ENCODE data around the gene BST1.

Gene BST1

GRCh38 chr4:15668566-15669435, 34.1 kb upstream of the BST1 start:
- Histone ChIP-seq H3K9me3 (ENCODE audit: control insufficient read depth, insufficient read depth, low read length) (no peaks in the 10 kb centered on the region), H3K36me3 (ENCODE audit: insufficient read depth, low read length) (peaks cover 10% of the 10 kb centered on the region), H3K9ac (ENCODE audit: low read depth, low read length) (no peak overlapping the region), H3K4me1 (ENCODE audit: insufficient read depth, low read length) (0 out of 2 replicates have a peak, but pooled peaks cover 8% of the 10 kb centered on the region)

GRCh38 chr4:15670576-15670975, 32.3 kb upstream of the BST1 start:
- Histone ChIP-seq H3K9ac (ENCODE audit: low read depth, low read length) (no peak overlapping the region), H3K4me1 (ENCODE audit: insufficient read depth, low read length) (0 out of 2 replicates have a peak, but pooled peaks cover 8% of the 10 kb centered on the region), H3K36me3 (ENCODE audit: insufficient read depth, low read length) (peaks cover 10% of the 10 kb centered on the region), H3K9me3 (ENCODE audit: control insufficient read depth, insufficient read depth, low read length) (no peaks in the 10 kb centered on the region)

GRCh38 chr4:15672101-15672500, 30.8 kb upstream of the BST1 start:
- Histone ChIP-seq H3K36me3 (ENCODE audit: insufficient read depth, low read length) (peaks cover 4% of the 10 kb centered on the region), H3K4me1 (ENCODE audit: insufficient read depth, low read length) (peaks cover 1% of the 10 kb centered on the region; the same call in 1 of the 2 replicates), H3K9me3 (ENCODE audit: control insufficient read depth, insufficient read depth, low read length) (no peaks in the 10 kb centered on the region), H3K9ac (ENCODE audit: low read depth, low read length) (no peak overlapping the region)

- Histone ChIP-seq H3K9ac (ENCODE audit: low read depth, low read length) (no peak overlapping the region), H3K9me3 (ENCODE audit: control insufficient read depth, insufficient read depth, low read length) (no peaks in the 10 kb centered on the region), H3K36me3 (ENCODE audit: insufficient read depth, low read length) (no peaks in the 10 kb centered on the region), H3K4me1 (ENCODE audit: insufficient read depth, low read length) (peaks cover 8% of the 10 kb centered on the region; the same call in 1 of the 2 replicates)
Observed at GRCh38 chr4:15673337-15673736, 29.5 kb upstream of the BST1 start.

GRCh38 chr4:15674046-15674445, 28.8 kb upstream of the BST1 start:
- peaks cover 8% of the 10 kb centered on the region; the same call in 1 of the 2 replicates for H3K4me1 ChIP-seq (ENCODE audit: insufficient read depth, low read length)
- H3K9ac ChIP-seq (ENCODE audit: low read depth, low read length), result no peak overlapping the region
- H3K36me3 ChIP-seq (ENCODE audit: insufficient read depth, low read length), result no peaks in the 10 kb centered on the region
- H3K9me3 ChIP-seq (ENCODE audit: control insufficient read depth, insufficient read depth, low read length), result no peaks in the 10 kb centered on the region

- peaks cover 8% of the 10 kb centered on the region; the same call in 1 of the 2 replicates for H3K4me1 ChIP-seq (ENCODE audit: insufficient read depth, low read length)
- H3K9ac ChIP-seq (ENCODE audit: low read depth, low read length), result no peak overlapping the region
- no peaks in the 10 kb centered on the region for H3K36me3 ChIP-seq (ENCODE audit: insufficient read depth, low read length)
- no peaks in the 10 kb centered on the region for H3K9me3 ChIP-seq (ENCODE audit: control insufficient read depth, insufficient read depth, low read length)
Observed at GRCh38 chr4:15674926-15675325, 27.9 kb upstream of the BST1 start.

GRCh38 chr4:15675356-15675755, 27.5 kb upstream of the BST1 start:
- H3K4me1 ChIP-seq (ENCODE audit: insufficient read depth, low read length), result peaks cover 8% of the 10 kb centered on the region; the same call in 1 of the 2 replicates
- no peak overlapping the region for H3K9ac ChIP-seq (ENCODE audit: low read depth, low read length)
- H3K36me3 ChIP-seq (ENCODE audit: insufficient read depth, low read length), result no peaks in the 10 kb centered on the region
- H3K9me3 ChIP-seq (ENCODE audit: control insufficient read depth, insufficient read depth, low read length), result no peaks in the 10 kb centered on the region

- Histone ChIP-seq H3K9ac (ENCODE audit: low read depth, low read length) (no peak overlapping the region), H3K9me3 (ENCODE audit: control insufficient read depth, insufficient read depth, low read length) (no peaks in the 10 kb centered on the region), H3K4me1 (ENCODE audit: insufficient read depth, low read length) (peaks cover 8% of the 10 kb centered on the region; the same call in 1 of the 2 replicates), H3K36me3 (ENCODE audit: insufficient read depth, low read length) (no peaks in the 10 kb centered on the region)
Observed at GRCh38 chr4:15676039-15676438, 26.8 kb upstream of the BST1 start.

GRCh38 chr4:15676899-15677298, 26.0 kb upstream of the BST1 start:
- Histone ChIP-seq H3K4me1 (ENCODE audit: insufficient read depth, low read length) (peaks cover 8% of the 10 kb centered on the region; the same call in 1 of the 2 replicates), H3K9ac (ENCODE audit: low read depth, low read length) (no peak overlapping the region)

GRCh38 chr4:15677507-15677988, 25.3 kb upstream of the BST1 start:
- Histone ChIP-seq H3K4me1 (ENCODE audit: insufficient read depth, low read length) (peaks cover 8% of the 10 kb centered on the region; the same call in 1 of the 2 replicates), H3K9ac (ENCODE audit: low read depth, low read length) (peak overlapping the region; percentile 34), H3K36me3 (ENCODE audit: insufficient read depth, low read length) (no peaks in the 10 kb centered on the region)

More at GRCh38 chr4:15676899-15677298, 26.0 kb upstream of the BST1 start:
- H3K9me3 ChIP-seq (ENCODE audit: control insufficient read depth, insufficient read depth, low read length), result no peaks in the 10 kb centered on the region
- no peaks in the 10 kb centered on the region for H3K36me3 ChIP-seq (ENCODE audit: insufficient read depth, low read length)

GRCh38 chr4:15681067-15681371, 21.8 kb upstream of the BST1 start:
- peaks cover 26% of the 10 kb centered on the region for H3K4me1 ChIP-seq (ENCODE audit: insufficient read depth, low read length)
- no peaks in the 10 kb centered on the region for H3K36me3 ChIP-seq (ENCODE audit: insufficient read depth, low read length)
- H3K9ac ChIP-seq (ENCODE audit: low read depth, low read length), result peak overlapping the region; percentile 86
- no peaks in the 10 kb centered on the region for H3K9me3 ChIP-seq (ENCODE audit: control insufficient read depth, insufficient read depth, low read length)

More at GRCh38 chr4:15677507-15677988, 25.3 kb upstream of the BST1 start:
- H3K9me3 ChIP-seq (ENCODE audit: control insufficient read depth, insufficient read depth, low read length), result no peaks in the 10 kb centered on the region

GRCh38 chr4:15681372-15682241, 21.3 kb upstream of the BST1 start, which contains the start of gene FAM200B:
FAM200B (plus strand) TSS chr4:15681827; CDS start chr4:15686978, 5,151 bp downstream.
- Histone ChIP-seq H3K9ac (ENCODE audit: low read depth, low read length) (peak within 1 kb of the TSS; percentile 91), H3K4me1 (ENCODE audit: insufficient read depth, low read length) (peaks cover 26% of the 10 kb centered on the region), H3K36me3 (ENCODE audit: insufficient read depth, low read length) (no peaks in the 10 kb centered on the region; the same call in 1 of the 2 replicates), H3K9me3 (ENCODE audit: control insufficient read depth, insufficient read depth, low read length) (no peaks in the 10 kb centered on the region)

- no peaks in the 10 kb centered on the region; the same call in 1 of the 2 replicates for H3K36me3 ChIP-seq (ENCODE audit: insufficient read depth, low read length)
- peak overlapping the region; percentile 91 for H3K9ac ChIP-seq (ENCODE audit: low read depth, low read length)
- peaks cover 21% of the 10 kb centered on the region for H3K4me1 ChIP-seq (ENCODE audit: insufficient read depth, low read length)
- H3K9me3 ChIP-seq (ENCODE audit: control insufficient read depth, insufficient read depth, low read length), result no peaks in the 10 kb centered on the region
Observed at GRCh38 chr4:15682242-15683142, 20.4 kb upstream of the BST1 start.
